ENCODE data around the gene TPSAB1. TPM values are rescaled to one million over a fixed set of nuclear protein-coding genes. Genes with fewer than 3 reads are reported as not detected.
"Not testable (repeated sequence)": the region's sequence is repeated elsewhere in the genome, so short reads cannot be mapped to it uniquely, and the experiment has no call there.

TPSAB1 gene
- total RNA-seq (2014; rRNA removed; shearing (Covaris generic)): not detected in 2 replicates

GRCh38 chr16:1240436-1240835 is at the start of gene TPSAB1:
Gene TPSAB1, plus strand, starts transcription at chr16:1240705. Its CDS starts 234 bp downstream, at chr16:1240939.
- DNase-seq (ENCODE audit: low read depth): not testable (repeated sequence)

DNA sequence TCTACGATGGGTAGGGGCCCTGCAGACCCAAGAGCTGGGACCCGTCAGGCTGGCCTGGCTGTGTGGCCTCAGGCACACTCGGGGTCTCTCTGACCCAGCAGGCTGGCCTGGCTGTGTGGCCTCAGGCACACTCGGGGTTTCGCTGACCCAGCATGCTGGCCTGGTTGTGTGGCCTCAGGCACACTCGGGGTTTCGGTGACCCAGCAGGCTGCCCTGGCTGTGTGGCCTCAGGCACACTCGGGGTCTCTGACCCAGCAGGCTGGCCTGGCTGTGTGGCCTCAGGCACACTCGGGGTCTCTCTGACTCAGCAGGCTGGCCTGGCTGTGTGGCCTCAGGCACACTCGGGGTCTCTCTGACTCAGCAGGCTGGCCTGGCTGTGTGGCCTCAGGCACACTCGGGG is 49.7 kb upstream of the TPSAB1 start:
- not testable (repeated sequence) for DNase-seq (ENCODE audit: low read depth)

GRCh38 chr16:1192384-1193073 is 48.0 kb upstream of the TPSAB1 start:
- DNase-seq (ENCODE audit: low read depth): peak; percentile 37

- DNase-seq (ENCODE audit: low read depth): peak; percentile 38
These were observed 47.2 kb upstream of the TPSAB1 start for GRCh38 chr16:1193143-1193824.

DNA sequence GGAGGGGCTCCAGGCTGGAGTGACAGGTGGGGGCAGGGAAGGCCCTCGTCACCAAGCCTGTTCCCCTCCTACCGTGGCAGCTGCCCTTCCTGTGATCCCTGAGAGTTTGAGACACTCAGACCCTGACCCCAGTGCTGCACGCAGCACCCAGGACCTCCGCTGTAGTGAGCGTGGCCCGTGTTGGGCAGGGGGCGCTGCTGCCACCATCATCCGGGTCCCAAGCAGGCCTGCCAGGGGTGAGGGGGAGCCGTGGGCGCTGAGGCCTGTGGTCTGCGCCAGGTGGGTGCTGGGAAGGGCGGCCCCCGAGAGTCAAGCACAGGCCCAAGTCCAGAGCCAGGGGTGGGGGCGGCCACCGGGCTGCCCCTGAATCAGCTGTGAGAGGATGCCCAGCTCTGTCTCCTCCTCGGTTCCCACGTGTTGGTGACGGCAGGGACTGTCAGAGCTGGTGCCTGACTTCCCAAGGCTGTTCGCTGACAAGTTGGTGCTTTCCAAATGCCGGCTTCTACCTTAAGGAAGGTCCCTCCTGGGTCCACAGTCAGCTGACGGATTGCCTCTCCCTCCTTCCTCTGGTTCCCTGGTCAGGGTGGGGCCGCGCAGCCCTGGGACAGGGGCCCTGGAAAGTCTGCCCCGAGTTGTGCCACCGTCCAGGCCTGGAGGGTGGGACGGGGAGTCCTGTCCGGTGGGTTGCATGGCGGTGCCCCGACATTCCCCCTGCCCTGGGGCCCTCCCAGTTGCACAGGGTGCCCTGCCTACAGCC is 46.5 kb upstream of the TPSAB1 start:
- DNase-seq (ENCODE audit: low read depth): no peak

GRCh38 chr16:1194665-1195392 is 45.7 kb upstream of the TPSAB1 start:
- no peak for DNase-seq (ENCODE audit: low read depth)

GRCh38 chr16:1195393-1195666 is 45.2 kb upstream of the TPSAB1 start:
- no peak for DNase-seq (ENCODE audit: low read depth)

- DNase-seq (ENCODE audit: low read depth): no peak
These were observed 44.0 kb upstream of the TPSAB1 start for GRCh38 chr16:1196494-1196893.

DNA sequence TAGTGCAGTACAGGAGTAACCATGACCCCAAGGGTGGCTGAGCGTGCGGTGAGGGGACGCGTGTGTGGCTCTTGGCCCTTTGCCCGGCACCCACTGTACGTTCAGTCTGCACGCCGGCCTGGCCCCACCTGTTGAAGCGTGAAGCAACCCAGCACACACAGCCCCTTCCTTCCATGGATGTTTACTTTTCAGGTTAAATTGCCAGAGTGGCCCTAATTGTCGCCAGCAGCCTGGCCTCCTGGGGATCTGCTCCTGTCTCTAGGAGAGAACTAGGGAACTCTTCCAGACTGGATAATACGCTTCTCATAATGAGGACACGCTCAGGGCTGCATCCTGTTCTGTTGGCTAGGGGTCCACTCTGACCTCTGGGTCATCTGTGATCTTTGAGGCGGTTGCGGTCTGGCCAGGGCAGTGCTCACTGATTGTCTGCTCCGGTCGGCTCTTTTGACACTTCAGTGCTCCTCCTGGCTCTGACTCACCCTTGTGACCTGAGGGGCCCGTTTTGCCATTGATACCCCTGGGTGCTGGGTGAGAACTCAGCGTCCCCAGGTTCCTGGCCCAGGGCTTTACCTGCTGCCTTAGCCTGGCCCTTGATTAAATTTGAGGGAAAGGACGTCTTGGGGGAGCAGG is 43.2 kb upstream of the TPSAB1 start:
- no peak for DNase-seq (ENCODE audit: low read depth)

DNA sequence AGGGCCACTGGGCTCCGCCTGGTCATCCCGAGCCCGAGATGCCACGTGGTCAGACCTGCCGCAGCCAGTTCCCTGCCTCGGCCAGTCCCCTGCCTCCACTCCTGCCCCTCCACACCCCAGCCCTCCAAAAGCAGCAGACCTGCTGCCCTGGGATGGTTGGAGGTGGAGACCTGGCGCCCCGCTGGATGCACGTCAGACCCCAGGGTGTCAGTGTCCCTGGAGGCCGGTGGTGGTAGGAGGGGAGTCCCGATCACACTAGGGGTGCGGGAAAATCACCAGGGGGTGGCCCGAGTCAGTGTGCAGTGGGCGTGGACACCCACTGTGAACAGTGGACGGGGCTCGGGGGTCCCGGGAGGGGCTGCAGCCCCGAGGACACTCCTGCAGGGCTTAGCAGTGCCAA is 42.3 kb upstream of the TPSAB1 start:
- no peak for DNase-seq (ENCODE audit: low read depth)

- DNase-seq (ENCODE audit: low read depth): not testable (repeated sequence)
These were observed 41.7 kb upstream of the TPSAB1 start for GRCh38 chr16:1198671-1199346.

DNA sequence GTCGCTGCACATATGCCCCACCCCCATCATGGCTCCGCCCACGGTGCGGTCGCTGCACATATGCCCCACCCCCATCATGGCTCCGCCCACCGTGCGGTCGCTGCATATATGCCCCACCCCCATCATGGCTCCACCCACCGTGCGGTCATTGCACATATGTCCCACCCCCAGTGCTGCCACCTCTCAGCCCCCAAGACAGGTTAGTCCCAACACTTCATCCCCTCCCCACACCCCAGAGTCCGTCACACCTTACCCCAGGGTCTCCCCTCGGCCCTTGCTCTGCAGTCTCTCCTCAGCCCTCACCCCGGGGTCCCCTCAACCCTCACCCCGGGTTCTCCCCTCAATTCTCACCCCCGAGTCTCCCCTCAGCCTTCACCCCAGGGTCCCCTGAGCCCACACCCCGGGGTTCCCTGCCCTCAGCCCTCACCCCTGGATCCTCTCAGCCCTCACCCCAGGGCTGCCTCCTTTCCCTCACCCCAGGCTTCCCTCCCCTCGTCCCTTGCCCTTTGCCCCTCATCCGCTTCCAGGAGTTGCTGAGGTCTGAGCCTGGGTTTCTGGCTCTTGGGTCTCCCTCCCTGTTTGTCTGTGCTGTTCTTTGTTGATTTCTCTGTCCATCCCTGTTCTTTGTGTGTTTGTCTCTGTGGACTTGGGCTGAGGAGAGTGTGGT is 41.0 kb upstream of the TPSAB1 start:
- DNase-seq (ENCODE audit: low read depth): no peak

DNA sequence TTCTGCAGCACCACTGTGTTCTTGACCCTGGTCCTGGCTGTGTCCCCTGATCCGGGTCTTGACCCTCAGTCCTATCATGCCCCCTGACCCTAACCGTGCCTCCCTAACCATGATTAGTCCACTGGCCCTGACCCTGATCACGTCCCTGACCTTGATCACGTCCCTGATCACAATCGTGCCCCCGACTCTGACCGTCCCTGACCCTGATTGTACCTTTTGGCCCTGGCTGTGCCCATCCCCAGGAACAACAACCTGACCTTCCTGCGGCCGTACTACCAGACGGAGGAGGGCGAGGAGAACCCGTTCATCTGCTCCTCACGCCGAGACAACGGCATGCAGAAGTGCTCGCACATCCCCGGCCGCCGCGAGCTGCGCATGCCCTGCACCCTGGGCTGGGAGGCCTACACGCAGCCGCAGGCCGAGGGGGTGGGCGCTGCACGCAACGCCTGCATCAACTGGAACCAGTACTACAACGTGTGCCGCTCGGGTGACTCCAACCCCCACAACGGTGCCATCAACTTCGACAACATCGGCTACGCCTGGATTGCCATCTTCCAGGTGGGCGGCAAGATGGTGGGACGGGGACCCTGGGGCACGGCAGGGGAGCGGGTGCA is 40.4 kb upstream of the TPSAB1 start:
- DNase-seq (ENCODE audit: low read depth): no peak

DNA sequence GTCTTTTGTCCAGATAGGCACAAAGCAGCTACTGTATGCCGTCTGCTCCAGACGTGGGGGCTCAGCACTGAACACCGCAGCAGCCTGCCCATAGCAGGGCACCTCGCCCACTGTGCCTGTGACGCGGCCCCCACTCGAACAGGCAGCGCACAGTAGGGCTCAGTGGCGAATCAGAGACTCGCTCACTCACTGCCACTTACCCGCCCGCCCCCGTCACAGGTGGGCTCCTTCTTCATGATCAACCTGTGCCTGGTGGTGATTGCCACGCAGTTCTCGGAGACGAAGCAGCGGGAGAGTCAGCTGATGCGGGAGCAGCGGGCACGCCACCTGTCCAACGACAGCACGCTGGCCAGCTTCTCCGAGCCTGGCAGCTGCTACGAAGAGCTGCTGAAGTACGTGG is 39.1 kb upstream of the TPSAB1 start:
- DNase-seq (ENCODE audit: low read depth): no peak

DNA sequence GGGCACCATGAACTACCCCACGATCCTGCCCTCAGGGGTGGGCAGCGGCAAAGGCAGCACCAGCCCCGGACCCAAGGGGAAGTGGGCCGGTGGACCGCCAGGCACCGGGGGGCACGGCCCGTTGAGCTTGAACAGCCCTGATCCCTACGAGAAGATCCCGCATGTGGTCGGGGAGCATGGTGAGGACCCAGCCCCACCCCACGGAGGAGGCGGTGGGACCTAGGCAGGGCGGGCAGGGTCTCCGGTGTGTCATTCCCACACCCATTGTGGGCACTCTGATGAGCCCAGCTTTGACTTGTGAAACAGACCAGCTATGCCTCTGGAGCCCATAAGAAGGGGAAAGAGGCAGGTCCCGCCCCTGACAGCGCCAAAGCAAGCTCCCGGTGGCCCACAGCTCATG is 38.2 kb upstream of the TPSAB1 start:
- no peak for DNase-seq (ENCODE audit: low read depth)

- no peak for DNase-seq (ENCODE audit: low read depth)
These were observed 35.6 kb upstream of the TPSAB1 start for GRCh38 chr16:1204933-1205332.

DNA sequence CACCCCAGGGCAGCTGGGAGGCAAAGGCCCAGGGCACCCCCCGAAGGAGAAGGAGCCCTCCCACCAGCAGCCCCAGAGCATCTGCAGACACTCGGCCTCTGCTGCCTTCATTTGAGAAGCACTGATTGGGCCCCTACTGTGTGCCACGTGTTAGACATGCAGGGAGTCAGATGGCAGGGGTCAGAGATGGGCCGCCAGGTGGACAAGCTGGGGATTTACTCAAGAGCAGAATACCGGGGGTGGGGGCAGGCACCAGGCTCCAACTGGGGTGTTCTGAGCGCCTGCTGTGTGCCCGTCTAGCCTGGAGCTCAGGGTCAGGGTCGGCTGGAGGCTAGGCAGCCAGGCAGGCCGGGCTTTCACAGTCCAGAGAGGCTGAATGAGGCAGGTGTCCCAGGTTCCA is 34.2 kb upstream of the TPSAB1 start:
- no peak for DNase-seq (ENCODE audit: low read depth)

GRCh38 chr16:1206786-1207185 is 33.7 kb upstream of the TPSAB1 start:
- no peak for DNase-seq (ENCODE audit: low read depth)

- no peak for DNase-seq (ENCODE audit: low read depth)
These were observed 32.2 kb upstream of the TPSAB1 start for GRCh38 chr16:1208239-1208830.

DNA sequence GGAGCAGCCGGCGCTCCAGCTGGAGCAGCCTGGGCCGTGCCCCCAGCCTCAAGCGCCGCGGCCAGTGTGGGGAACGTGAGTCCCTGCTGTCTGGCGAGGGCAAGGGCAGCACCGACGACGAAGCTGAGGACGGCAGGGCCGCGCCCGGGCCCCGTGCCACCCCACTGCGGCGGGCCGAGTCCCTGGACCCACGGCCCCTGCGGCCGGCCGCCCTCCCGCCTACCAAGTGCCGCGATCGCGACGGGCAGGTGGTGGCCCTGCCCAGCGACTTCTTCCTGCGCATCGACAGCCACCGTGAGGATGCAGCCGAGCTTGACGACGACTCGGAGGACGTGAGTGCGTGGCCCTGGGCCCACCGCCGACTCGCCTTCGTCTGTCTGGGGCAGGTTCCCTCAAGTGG is 31.4 kb upstream of the TPSAB1 start:
- no peak for DNase-seq (ENCODE audit: low read depth)

Measured in M059J (cell line).